GM23338 (cell line): ENCODE measurements around the gene TRAF3IP1. TPM values are rescaled to one million over a fixed set of nuclear protein-coding genes. Genes with fewer than 3 reads are reported as not detected.

ENCODE experiments used
- ATAC-seq: fragments of 200-7000 bp; cut with Tn5 transposase; 3 replicates; pipeline ENCODE4 v1.9.1; 2020
- DNase-seq: peaks from one replicate; pipeline ENCODE4 v3.0.0-alpha.2; 2015; ENCODE audit warnings: low spot score
- H2AFZ ChIP-seq: fragments of 200-600 bp; sonication (generic); 2 replicates; pipeline ENCODE4 v1.8.0; 2016; ENCODE audit warnings: antibody characterized with exemption, mild to moderate bottlenecking, moderate library complexity
- H3F3A ChIP-seq: fragments of 200-600 bp; sonication (generic); replicated peaks from 2 replicates; pipeline ENCODE4 v1.8.0; 2017; ENCODE audit warnings: antibody characterized with exemption, mixed run types, low read depth
- H3K27ac ChIP-seq: fragments of 200-600 bp; sonication (generic); 2 replicates; pipeline ENCODE4 v1.6.1; 2016; ENCODE audit warnings: low read depth
- H3K27me3 ChIP-seq: fragments of 200-600 bp; sonication (generic); 2 replicates; pipeline ENCODE4 v1.8.0; 2016; ENCODE audit warnings: mild to moderate bottlenecking, mixed run types, moderate library complexity; ENCODE audit not compliant: insufficient read depth
- H3K36me3 ChIP-seq: fragments of 200-600 bp; sonication (generic); 2 replicates; pipeline ENCODE4 v1.8.0; 2016; ENCODE audit warnings: mild to moderate bottlenecking; ENCODE audit not compliant: insufficient read depth
- H3K4me1 ChIP-seq: fragments of 200-600 bp; sonication (generic); 2 replicates; pipeline ENCODE4 v1.8.0; 2016; ENCODE audit warnings: mild to moderate bottlenecking, moderate library complexity; ENCODE audit not compliant: insufficient read depth
- H3K4me2 ChIP-seq: fragments of 200-600 bp; sonication (generic); 2 replicates; pipeline ENCODE4 v1.7.1; 2017; ENCODE audit warnings: mixed run types
- H3K4me3 ChIP-seq: fragments of 200-600 bp; sonication (generic); 2 replicates; pipeline ENCODE4 v1.6.1; 2016; ENCODE audit warnings: mixed run types
- H3K79me2 ChIP-seq: fragments of 200-600 bp; sonication (generic); replicated peaks from 2 replicates; pipeline ENCODE4 v1.8.0; 2017; ENCODE audit warnings: mild to moderate bottlenecking; ENCODE audit not compliant: insufficient read depth
- H3K9me2 ChIP-seq: fragments of 200-600 bp; sonication (generic); 2 replicates; pipeline ENCODE4 v1.8.0; 2017; ENCODE audit not compliant: insufficient read depth
- H4K20me1 ChIP-seq: fragments of 200-600 bp; sonication (generic); replicated peaks from 2 replicates; pipeline ENCODE4 v1.8.0; 2017; ENCODE audit warnings: mild to moderate bottlenecking; ENCODE audit not compliant: insufficient read depth
- H3K27ac Mint-ChIP-seq: 2 replicates; pipeline ENCODE4 v1.8.0; 2020; ENCODE audit warnings: inconsistent platforms, mild to moderate bottlenecking, moderate library complexity, mixed read lengths
- H3K27me3 Mint-ChIP-seq: 3 replicates; pipeline ENCODE4 v1.8.0; 2022; ENCODE audit warnings: low read depth, mild to moderate bottlenecking, moderate library complexity, mixed read lengths, inconsistent platforms; ENCODE audit not compliant: insufficient read depth, poor library complexity
- H3K36me3 Mint-ChIP-seq: 3 replicates; pipeline ENCODE4 v1.8.0; 2021; ENCODE audit warnings: low read depth, mild to moderate bottlenecking, inconsistent platforms, moderate library complexity, mixed read lengths
- H3K4me1 Mint-ChIP-seq: 3 replicates; pipeline ENCODE4 v1.8.0; 2020; ENCODE audit warnings: mild to moderate bottlenecking, inconsistent platforms, mixed read lengths
- H3K4me3 Mint-ChIP-seq: 3 replicates; pipeline ENCODE4 v1.8.0; 2021; ENCODE audit warnings: moderate library complexity, mild to moderate bottlenecking, inconsistent platforms, mixed read lengths
- H3K9me3 Mint-ChIP-seq: 3 replicates; pipeline ENCODE4 v1.8.0; 2020; ENCODE audit warnings: moderate library complexity, mild to moderate bottlenecking, inconsistent platforms, mixed read lengths
- CREB1 ChIP-seq: fragments of 250-450 bp; sonication (Bioruptor Pico); IDR thresholded peaks from 2 replicates; pipeline ENCODE4 v1.5.0; 2020; ENCODE audit warnings: low read depth, mild to moderate bottlenecking, moderate library complexity
- EZH2 ChIP-seq: fragments of 200-600 bp; sonication (generic); IDR thresholded peaks from one replicate; pipeline ENCODE4 v1.8.0; 2017; ENCODE audit warnings: antibody characterized with exemption, mild to moderate bottlenecking, low read depth; ENCODE audit not compliant: unreplicated experiment
- EZH2phosphoT487 ChIP-seq: fragments of 200-600 bp; sonication (generic); IDR thresholded peaks from one replicate; pipeline ENCODE4 v1.8.1; 2018; ENCODE audit warnings: antibody characterized with exemption; ENCODE audit not compliant: unreplicated experiment
- JUNB ChIP-seq: IDR thresholded peaks from one replicate; pipeline ENCODE4 v1.6.1; 2016; ENCODE audit warnings: antibody characterized with exemption; ENCODE audit not compliant: unreplicated experiment
- NANOG ChIP-seq: IDR thresholded peaks from 2 replicates; pipeline ENCODE4 v1.6.1; 2016; ENCODE audit warnings: antibody characterized with exemption, borderline replicate concordance
- POLR2AphosphoS5 ChIP-seq: IDR thresholded peaks from 2 replicates; pipeline ENCODE4 v1.6.1; 2016; ENCODE audit warnings: antibody characterized with exemption, low read depth
- STAT1 ChIP-seq: IDR thresholded peaks from one replicate; pipeline ENCODE4 v1.6.1; 2016; ENCODE audit warnings: antibody characterized with exemption; ENCODE audit not compliant: unreplicated experiment
- ZNF114 ChIP-seq: fragments of 250-450 bp; sonication (Bioruptor Pico); IDR thresholded peaks from 2 replicates; pipeline ENCODE4 v1.5.0; 2020; ENCODE audit warnings: mild to moderate bottlenecking, moderate library complexity
- ZNF331 ChIP-seq: fragments of 250-450 bp; sonication (Bioruptor Pico); IDR thresholded peaks from 2 replicates; pipeline ENCODE4 v1.5.0; 2020; ENCODE audit warnings: low read depth, mild to moderate bottlenecking, moderate library complexity
- polyA plus RNA-seq: library from polyadenylated mRNA; unstranded; fragments of >200 nt; fragmentation: Nextera tagmentation; extraction: Ambion mirVana; gene quantifications from 2 replicates; pipeline ENCODE4 v1.2.1, GENCODE V29; 2016
- total RNA-seq: library from RNA; depleted of rRNA; stranded (reverse); fragments of >200 nt; shearing (Covaris generic); gene quantifications from 2 replicates; pipeline ENCODE4 v1.2.3, GENCODE V29; 2014
- TF ChIP-seq, protein P1 (sequence below): IDR thresholded peaks from one replicate; pipeline ENCODE4 v1.6.1; 2018; ENCODE audit warnings: antibody characterized with exemption; ENCODE audit not compliant: unreplicated experiment
- TF ChIP-seq, protein P2 (sequence below): IDR thresholded peaks from 2 replicates; pipeline ENCODE4 v1.6.1; 2016; ENCODE audit warnings: antibody characterized with exemption
- TF ChIP-seq, protein P3 (sequence below), 2 experiments: fragments of 200-600 bp in 1 of 2; sonication (generic) in 1 of 2; conservative IDR thresholded peaks; 2 replicates each; pipeline versions ENCODE4 v1.5.1 to v1.6.1; 2016 to 2017; ENCODE audit warnings: antibody characterized with exemption in 2 of 2, low read depth in 2 of 2, mild to moderate bottlenecking in 2 of 2, moderate library complexity in 1 of 2
- TF ChIP-seq, protein P4 (sequence below): fragments of 250-450 bp; sonication (Bioruptor Pico); IDR thresholded peaks from 2 replicates; pipeline ENCODE4 v1.5.0; 2020; ENCODE audit warnings: mild to moderate bottlenecking, moderate library complexity

Gene TRAF3IP1
- total and polyA plus RNA-seq, 2 experiments from 2014 or later: 12.5 to 20.7 TPM

DNA sequence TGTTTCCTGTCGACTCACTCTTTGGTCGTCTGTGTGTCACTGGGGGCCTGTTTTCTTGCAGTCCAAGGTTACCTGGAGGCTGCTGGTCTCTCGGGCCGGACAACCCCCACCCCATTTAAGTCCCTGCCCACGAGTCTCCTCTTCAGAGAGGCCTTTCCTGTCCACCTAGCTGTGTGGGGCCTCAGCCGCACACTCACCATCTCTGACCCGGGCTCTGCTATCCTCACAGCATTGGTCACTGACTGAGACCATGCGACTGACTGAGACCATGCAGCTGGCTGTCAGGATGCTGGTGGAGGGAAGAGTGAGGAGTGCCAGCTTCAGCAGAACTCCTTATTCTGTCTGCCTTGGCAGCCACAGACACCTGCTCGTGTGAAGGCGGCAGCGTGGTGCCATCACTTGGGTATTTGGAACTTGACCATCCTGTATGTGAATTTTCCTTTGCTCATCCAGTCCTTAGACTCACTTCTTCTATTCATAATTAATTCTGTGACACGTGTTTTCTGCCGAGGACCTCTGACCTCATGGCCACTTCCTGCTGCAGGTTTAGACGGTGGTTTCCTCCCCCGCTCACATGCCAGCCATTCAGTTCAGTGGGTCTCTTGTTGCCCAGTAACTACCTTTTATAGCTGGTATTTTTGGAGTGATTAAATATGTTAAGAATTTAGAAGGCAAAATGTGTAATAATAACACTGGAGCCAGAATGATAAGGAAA, 58.9 kb downstream of the TRAF3IP1 start:
- no peak overlapping the region for H3K4me3 ChIP-seq
- no peaks in the 10 kb centered on the region for H3K9me2 ChIP-seq
- H3K27ac Mint-ChIP-seq: no peak overlapping the region
- DNase-seq: no peak
- peaks cover 10% of the 10 kb centered on the region for H3K27me3 Mint-ChIP-seq
- peaks cover 8% of the 10 kb centered on the region for H3K9me3 Mint-ChIP-seq
- peaks cover 6% of the 10 kb centered on the region for H3K4me1 ChIP-seq
- H3K4me3 Mint-ChIP-seq: no peak overlapping the region
- no peaks in the 10 kb centered on the region for H3K36me3 ChIP-seq
- peaks cover 12% of the 10 kb centered on the region for H3K36me3 Mint-ChIP-seq
- H2AFZ ChIP-seq: no peak overlapping the region
- no peaks in the 10 kb centered on the region for H3K79me2 ChIP-seq
- H3K4me1 Mint-ChIP-seq: peaks cover 20% of the 10 kb centered on the region
- peaks cover 4% of the 10 kb centered on the region; the same call in 1 of the 2 replicates for H4K20me1 ChIP-seq
- H3K27ac ChIP-seq: no peak overlapping the region
- no peak for ATAC-seq
- TF ChIP-seq STAT1: no peak
- TF ChIP-seq ZNF114 (CRISPR knock-in tag): no peak
- TF ChIP-seq, protein P1, sequence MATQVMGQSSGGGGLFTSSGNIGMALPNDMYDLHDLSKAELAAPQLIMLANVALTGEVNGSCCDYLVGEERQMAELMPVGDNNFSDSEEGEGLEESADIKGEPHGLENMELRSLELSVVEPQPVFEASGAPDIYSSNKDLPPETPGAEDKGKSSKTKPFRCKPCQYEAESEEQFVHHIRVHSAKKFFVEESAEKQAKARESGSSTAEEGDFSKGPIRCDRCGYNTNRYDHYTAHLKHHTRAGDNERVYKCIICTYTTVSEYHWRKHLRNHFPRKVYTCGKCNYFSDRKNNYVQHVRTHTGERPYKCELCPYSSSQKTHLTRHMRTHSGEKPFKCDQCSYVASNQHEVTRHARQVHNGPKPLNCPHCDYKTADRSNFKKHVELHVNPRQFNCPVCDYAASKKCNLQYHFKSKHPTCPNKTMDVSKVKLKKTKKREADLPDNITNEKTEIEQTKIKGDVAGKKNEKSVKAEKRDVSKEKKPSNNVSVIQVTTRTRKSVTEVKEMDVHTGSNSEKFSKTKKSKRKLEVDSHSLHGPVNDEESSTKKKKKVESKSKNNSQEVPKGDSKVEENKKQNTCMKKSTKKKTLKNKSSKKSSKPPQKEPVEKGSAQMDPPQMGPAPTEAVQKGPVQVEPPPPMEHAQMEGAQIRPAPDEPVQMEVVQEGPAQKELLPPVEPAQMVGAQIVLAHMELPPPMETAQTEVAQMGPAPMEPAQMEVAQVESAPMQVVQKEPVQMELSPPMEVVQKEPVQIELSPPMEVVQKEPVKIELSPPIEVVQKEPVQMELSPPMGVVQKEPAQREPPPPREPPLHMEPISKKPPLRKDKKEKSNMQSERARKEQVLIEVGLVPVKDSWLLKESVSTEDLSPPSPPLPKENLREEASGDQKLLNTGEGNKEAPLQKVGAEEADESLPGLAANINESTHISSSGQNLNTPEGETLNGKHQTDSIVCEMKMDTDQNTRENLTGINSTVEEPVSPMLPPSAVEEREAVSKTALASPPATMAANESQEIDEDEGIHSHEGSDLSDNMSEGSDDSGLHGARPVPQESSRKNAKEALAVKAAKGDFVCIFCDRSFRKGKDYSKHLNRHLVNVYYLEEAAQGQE: no peak
- TF ChIP-seq CREB1 (CRISPR knock-in tag): no peak
- TF ChIP-seq EZH2: no peak
- no peak for TF ChIP-seq EZH2phosphoT487
- TF ChIP-seq, protein P2, sequence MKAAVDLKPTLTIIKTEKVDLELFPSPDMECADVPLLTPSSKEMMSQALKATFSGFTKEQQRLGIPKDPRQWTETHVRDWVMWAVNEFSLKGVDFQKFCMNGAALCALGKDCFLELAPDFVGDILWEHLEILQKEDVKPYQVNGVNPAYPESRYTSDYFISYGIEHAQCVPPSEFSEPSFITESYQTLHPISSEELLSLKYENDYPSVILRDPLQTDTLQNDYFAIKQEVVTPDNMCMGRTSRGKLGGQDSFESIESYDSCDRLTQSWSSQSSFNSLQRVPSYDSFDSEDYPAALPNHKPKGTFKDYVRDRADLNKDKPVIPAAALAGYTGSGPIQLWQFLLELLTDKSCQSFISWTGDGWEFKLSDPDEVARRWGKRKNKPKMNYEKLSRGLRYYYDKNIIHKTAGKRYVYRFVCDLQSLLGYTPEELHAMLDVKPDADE: no peak
- TF ChIP-seq JUNB: no peak
- TF ChIP-seq ZNF331 (CRISPR knock-in tag): no peak
- TF ChIP-seq, protein P3, sequence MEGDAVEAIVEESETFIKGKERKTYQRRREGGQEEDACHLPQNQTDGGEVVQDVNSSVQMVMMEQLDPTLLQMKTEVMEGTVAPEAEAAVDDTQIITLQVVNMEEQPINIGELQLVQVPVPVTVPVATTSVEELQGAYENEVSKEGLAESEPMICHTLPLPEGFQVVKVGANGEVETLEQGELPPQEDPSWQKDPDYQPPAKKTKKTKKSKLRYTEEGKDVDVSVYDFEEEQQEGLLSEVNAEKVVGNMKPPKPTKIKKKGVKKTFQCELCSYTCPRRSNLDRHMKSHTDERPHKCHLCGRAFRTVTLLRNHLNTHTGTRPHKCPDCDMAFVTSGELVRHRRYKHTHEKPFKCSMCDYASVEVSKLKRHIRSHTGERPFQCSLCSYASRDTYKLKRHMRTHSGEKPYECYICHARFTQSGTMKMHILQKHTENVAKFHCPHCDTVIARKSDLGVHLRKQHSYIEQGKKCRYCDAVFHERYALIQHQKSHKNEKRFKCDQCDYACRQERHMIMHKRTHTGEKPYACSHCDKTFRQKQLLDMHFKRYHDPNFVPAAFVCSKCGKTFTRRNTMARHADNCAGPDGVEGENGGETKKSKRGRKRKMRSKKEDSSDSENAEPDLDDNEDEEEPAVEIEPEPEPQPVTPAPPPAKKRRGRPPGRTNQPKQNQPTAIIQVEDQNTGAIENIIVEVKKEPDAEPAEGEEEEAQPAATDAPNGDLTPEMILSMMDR (conservative IDR thresholded peaks at IDR 0.05; ENCODE audit: low read depth in 2 of 2): no peak
- TF ChIP-seq NANOG: no peak
- TF ChIP-seq POLR2AphosphoS5: no peak
- TF ChIP-seq, protein P4, sequence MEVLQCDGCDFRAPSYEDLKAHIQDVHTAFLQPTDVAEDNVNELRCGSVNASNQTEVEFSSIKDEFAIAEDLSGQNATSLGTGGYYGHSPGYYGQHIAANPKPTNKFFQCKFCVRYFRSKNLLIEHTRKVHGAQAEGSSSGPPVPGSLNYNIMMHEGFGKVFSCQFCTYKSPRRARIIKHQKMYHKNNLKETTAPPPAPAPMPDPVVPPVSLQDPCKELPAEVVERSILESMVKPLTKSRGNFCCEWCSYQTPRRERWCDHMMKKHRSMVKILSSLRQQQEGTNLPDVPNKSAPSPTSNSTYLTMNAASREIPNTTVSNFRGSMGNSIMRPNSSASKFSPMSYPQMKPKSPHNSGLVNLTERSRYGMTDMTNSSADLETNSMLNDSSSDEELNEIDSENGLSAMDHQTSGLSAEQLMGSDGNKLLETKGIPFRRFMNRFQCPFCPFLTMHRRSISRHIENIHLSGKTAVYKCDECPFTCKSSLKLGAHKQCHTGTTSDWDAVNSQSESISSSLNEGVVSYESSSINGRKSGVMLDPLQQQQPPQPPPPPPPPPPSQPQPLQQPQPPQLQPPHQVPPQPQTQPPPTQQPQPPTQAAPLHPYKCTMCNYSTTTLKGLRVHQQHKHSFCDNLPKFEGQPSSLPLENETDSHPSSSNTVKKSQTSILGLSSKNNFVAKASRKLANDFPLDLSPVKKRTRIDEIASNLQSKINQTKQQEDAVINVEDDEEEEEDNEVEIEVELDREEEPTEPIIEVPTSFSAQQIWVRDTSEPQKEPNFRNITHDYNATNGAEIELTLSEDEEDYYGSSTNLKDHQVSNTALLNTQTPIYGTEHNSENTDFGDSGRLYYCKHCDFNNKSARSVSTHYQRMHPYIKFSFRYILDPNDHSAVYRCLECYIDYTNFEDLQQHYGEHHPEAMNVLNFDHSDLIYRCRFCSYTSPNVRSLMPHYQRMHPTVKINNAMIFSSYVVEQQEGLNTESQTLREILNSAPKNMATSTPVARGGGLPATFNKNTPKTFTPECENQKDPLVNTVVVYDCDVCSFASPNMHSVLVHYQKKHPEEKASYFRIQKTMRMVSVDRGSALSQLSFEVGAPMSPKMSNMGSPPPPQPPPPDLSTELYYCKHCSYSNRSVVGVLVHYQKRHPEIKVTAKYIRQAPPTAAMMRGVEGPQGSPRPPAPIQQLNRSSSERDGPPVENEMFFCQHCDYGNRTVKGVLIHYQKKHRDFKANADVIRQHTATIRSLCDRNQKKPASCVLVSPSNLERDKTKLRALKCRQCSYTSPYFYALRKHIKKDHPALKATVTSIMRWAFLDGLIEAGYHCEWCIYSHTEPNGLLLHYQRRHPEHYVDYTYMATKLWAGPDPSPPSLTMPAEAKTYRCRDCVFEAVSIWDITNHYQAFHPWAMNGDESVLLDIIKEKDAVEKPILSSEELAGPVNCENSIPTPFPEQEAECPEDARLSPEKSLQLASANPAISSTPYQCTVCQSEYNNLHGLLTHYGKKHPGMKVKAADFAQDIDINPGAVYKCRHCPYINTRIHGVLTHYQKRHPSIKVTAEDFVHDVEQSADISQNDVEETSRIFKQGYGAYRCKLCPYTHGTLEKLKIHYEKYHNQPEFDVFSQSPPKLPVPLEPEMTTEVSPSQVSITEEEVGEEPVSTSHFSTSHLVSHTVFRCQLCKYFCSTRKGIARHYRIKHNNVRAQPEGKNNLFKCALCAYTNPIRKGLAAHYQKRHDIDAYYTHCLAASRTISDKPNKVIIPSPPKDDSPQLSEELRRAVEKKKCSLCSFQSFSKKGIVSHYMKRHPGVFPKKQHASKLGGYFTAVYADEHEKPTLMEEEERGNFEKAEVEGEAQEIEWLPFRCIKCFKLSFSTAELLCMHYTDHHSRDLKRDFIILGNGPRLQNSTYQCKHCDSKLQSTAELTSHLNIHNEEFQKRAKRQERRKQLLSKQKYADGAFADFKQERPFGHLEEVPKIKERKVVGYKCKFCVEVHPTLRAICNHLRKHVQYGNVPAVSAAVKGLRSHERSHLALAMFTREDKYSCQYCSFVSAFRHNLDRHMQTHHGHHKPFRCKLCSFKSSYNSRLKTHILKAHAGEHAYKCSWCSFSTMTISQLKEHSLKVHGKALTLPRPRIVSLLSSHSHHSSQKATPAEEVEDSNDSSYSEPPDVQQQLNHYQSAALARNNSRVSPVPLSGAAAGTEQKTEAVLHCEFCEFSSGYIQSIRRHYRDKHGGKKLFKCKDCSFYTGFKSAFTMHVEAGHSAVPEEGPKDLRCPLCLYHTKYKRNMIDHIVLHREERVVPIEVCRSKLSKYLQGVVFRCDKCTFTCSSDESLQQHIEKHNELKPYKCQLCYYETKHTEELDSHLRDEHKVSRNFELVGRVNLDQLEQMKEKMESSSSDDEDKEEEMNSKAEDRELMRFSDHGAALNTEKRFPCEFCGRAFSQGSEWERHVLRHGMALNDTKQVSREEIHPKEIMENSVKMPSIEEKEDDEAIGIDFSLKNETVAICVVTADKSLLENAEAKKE (CRISPR knock-in tag): no peak
- no peaks in the 10 kb centered on the region for H3F3A ChIP-seq
- no peaks in the 10 kb centered on the region for H3K27me3 ChIP-seq
- H3K4me2 ChIP-seq: no peak overlapping the region
